Central memory CD8-positive, alpha-beta T cell (primary cell): ENCODE measurements around the gene LUZP2.

Experiments
- ATAC-seq: fragments of 150-1000 bp; cut with Tn5 transposase; replicated peaks from 2 replicates; pipeline ENCODE4 v1.10.0; 2022; ENCODE audit warnings: mild to moderate bottlenecking, moderate FRiP score, moderate number of reproducible peaks; ENCODE audit not compliant: poor library complexity, severe bottlenecking; ENCODE audit errors: extremely low read depth
- DNase-seq, 2 donors: peaks; one replicate each; pipeline ENCODE4 v3.0.0; 2021; ENCODE audit warnings: low spot score in 2 of 2
- H3K27ac Mint-ChIP-seq: one replicate; pipeline ENCODE4 v1.8.0; 2022; ENCODE audit warnings: low read depth, mild to moderate bottlenecking, moderate library complexity, mixed read lengths
- H3K27me3 Mint-ChIP-seq: one replicate; pipeline ENCODE4 v1.8.0; 2022; ENCODE audit warnings: mixed read lengths
- H3K36me3 Mint-ChIP-seq: one replicate; pipeline ENCODE4 v1.8.0; 2022; ENCODE audit warnings: mild to moderate bottlenecking, moderate library complexity, mixed read lengths; ENCODE audit not compliant: insufficient read depth
- H3K4me1 Mint-ChIP-seq: one replicate; pipeline ENCODE4 v1.8.0; 2022; ENCODE audit warnings: mixed read lengths
- H3K4me3 Mint-ChIP-seq: one replicate; pipeline ENCODE4 v1.8.0; 2022; ENCODE audit warnings: mild to moderate bottlenecking, moderate library complexity, mixed read lengths
- H3K9me3 Mint-ChIP-seq: one replicate; pipeline ENCODE4 v1.8.0; 2022; ENCODE audit warnings: mixed read lengths

The LUZP2 gene

GRCh38 chr11:24574461-24574860 lies 77.6 kb downstream of the LUZP2 start:
- DNase-seq (no peak), ATAC-seq (no peak)
- no peak overlapping the region for H3K27ac Mint-ChIP-seq
- no peaks in the 10 kb centered on the region for H3K4me1 Mint-ChIP-seq
- peaks cover 1% of the 10 kb centered on the region for H3K36me3 Mint-ChIP-seq
- no peak overlapping the region for H3K4me3 Mint-ChIP-seq
- H3K9me3 Mint-ChIP-seq = peaks cover 20% of the 10 kb centered on the region
- no peaks in the 10 kb centered on the region for H3K27me3 Mint-ChIP-seq

- Mint-ChIP-seq H3K27ac (no peak overlapping the region), H3K4me3 (no peak overlapping the region), H3K9me3 (peaks cover 20% of the 10 kb centered on the region), H3K27me3 (no peaks in the 10 kb centered on the region), H3K36me3 (peaks cover 1% of the 10 kb centered on the region), H3K4me1 (no peaks in the 10 kb centered on the region)
- no peak for ATAC-seq
- DNase-seq = no peak
Observed at GRCh38 chr11:24575392-24575791, 78.5 kb downstream of the LUZP2 start.

GRCh38 chr11:24585192-24585591 lies 88.3 kb downstream of the LUZP2 start:
- ATAC-seq (no peak), DNase-seq (no peak)
- no peaks in the 10 kb centered on the region for H3K36me3 Mint-ChIP-seq
- no peaks in the 10 kb centered on the region for H3K4me1 Mint-ChIP-seq
- no peak overlapping the region for H3K4me3 Mint-ChIP-seq
- no peak overlapping the region for H3K27ac Mint-ChIP-seq
- peaks cover 10% of the 10 kb centered on the region for H3K9me3 Mint-ChIP-seq
- H3K27me3 Mint-ChIP-seq = no peaks in the 10 kb centered on the region

- DNase-seq (no peak), ATAC-seq (no peak)
- H3K27me3 Mint-ChIP-seq = no peaks in the 10 kb centered on the region
- H3K4me3 Mint-ChIP-seq = no peak overlapping the region
- no peaks in the 10 kb centered on the region for H3K4me1 Mint-ChIP-seq
- peaks cover 10% of the 10 kb centered on the region for H3K9me3 Mint-ChIP-seq
- no peaks in the 10 kb centered on the region for H3K36me3 Mint-ChIP-seq
- no peak overlapping the region for H3K27ac Mint-ChIP-seq
Observed at GRCh38 chr11:24587635-24588034, 90.8 kb downstream of the LUZP2 start.

GRCh38 chr11:24588081-24588480 lies 91.2 kb downstream of the LUZP2 start:
- no peak for DNase-seq
- Mint-ChIP-seq H3K9me3 (peaks cover 10% of the 10 kb centered on the region), H3K36me3 (no peaks in the 10 kb centered on the region), H3K4me1 (no peaks in the 10 kb centered on the region), H3K4me3 (no peak overlapping the region), H3K27ac (no peak overlapping the region), H3K27me3 (no peaks in the 10 kb centered on the region)
- ATAC-seq = no peak

GRCh38 chr11:24589064-24589463 lies 92.2 kb downstream of the LUZP2 start:
- H3K27ac Mint-ChIP-seq = no peak overlapping the region
- peaks cover 5% of the 10 kb centered on the region for H3K9me3 Mint-ChIP-seq
- no peaks in the 10 kb centered on the region for H3K4me1 Mint-ChIP-seq
- H3K36me3 Mint-ChIP-seq = no peaks in the 10 kb centered on the region
- no peak for ATAC-seq
- H3K4me3 Mint-ChIP-seq = no peak overlapping the region
- no peak for DNase-seq
- no peaks in the 10 kb centered on the region for H3K27me3 Mint-ChIP-seq

- Mint-ChIP-seq H3K4me3 (no peak overlapping the region), H3K9me3 (peaks cover 5% of the 10 kb centered on the region)
- no peak for ATAC-seq
Observed at GRCh38 chr11:24591283-24591682, 94.4 kb downstream of the LUZP2 start.

GRCh38 chr11:24592360-24592759 lies 95.5 kb downstream of the LUZP2 start:
- no peaks in the 10 kb centered on the region for H3K4me1 Mint-ChIP-seq
- DNase-seq = no peak
- H3K27me3 Mint-ChIP-seq = no peaks in the 10 kb centered on the region
- H3K27ac Mint-ChIP-seq = no peak overlapping the region
- H3K36me3 Mint-ChIP-seq = no peaks in the 10 kb centered on the region
- H3K9me3 Mint-ChIP-seq = peaks cover 5% of the 10 kb centered on the region
- no peak overlapping the region for H3K4me3 Mint-ChIP-seq
- no peak for ATAC-seq

More at GRCh38 chr11:24591283-24591682, 94.4 kb downstream of the LUZP2 start:
- H3K36me3 Mint-ChIP-seq = no peaks in the 10 kb centered on the region
- no peak for DNase-seq
- no peak overlapping the region for H3K27ac Mint-ChIP-seq
- no peaks in the 10 kb centered on the region for H3K4me1 Mint-ChIP-seq
- H3K27me3 Mint-ChIP-seq = no peaks in the 10 kb centered on the region

- H3K9me3 Mint-ChIP-seq = peaks cover 5% of the 10 kb centered on the region
- no peak for DNase-seq
- H3K27me3 Mint-ChIP-seq = no peaks in the 10 kb centered on the region
- H3K4me3 Mint-ChIP-seq = no peak overlapping the region
- no peak for ATAC-seq
- H3K36me3 Mint-ChIP-seq = no peaks in the 10 kb centered on the region
- no peaks in the 10 kb centered on the region for H3K4me1 Mint-ChIP-seq
- no peak overlapping the region for H3K27ac Mint-ChIP-seq
Observed at GRCh38 chr11:24593332-24593731, 96.5 kb downstream of the LUZP2 start.

- Mint-ChIP-seq H3K9me3 (peaks cover 4% of the 10 kb centered on the region), H3K36me3 (no peaks in the 10 kb centered on the region), H3K4me1 (no peaks in the 10 kb centered on the region), H3K4me3 (no peak overlapping the region), H3K27me3 (no peaks in the 10 kb centered on the region), H3K27ac (no peak overlapping the region)
- DNase-seq (no peak), ATAC-seq (no peak)
Observed at GRCh38 chr11:24594401-24594800, 97.5 kb downstream of the LUZP2 start.

- Mint-ChIP-seq H3K36me3 (no peaks in the 10 kb centered on the region), H3K9me3 (peaks cover 11% of the 10 kb centered on the region), H3K27ac (no peak overlapping the region), H3K4me3 (no peak overlapping the region), H3K27me3 (no peaks in the 10 kb centered on the region), H3K4me1 (no peaks in the 10 kb centered on the region)
- DNase-seq (no peak), ATAC-seq (no peak)
Observed at GRCh38 chr11:24598641-24599040, 101.8 kb downstream of the LUZP2 start.

- Mint-ChIP-seq H3K9me3 (peaks cover 13% of the 10 kb centered on the region), H3K27ac (no peak overlapping the region), H3K4me1 (no peaks in the 10 kb centered on the region), H3K36me3 (no peaks in the 10 kb centered on the region), H3K27me3 (no peaks in the 10 kb centered on the region), H3K4me3 (no peak overlapping the region)
- DNase-seq (no peak), ATAC-seq (no peak)
Observed at GRCh38 chr11:24609192-24610119, 112.6 kb downstream of the LUZP2 start.

- H3K4me1 Mint-ChIP-seq = no peaks in the 10 kb centered on the region
- no peaks in the 10 kb centered on the region for H3K27me3 Mint-ChIP-seq
- DNase-seq (no peak), ATAC-seq (no peak)
- H3K36me3 Mint-ChIP-seq = no peaks in the 10 kb centered on the region
- no peak overlapping the region for H3K4me3 Mint-ChIP-seq
- H3K9me3 Mint-ChIP-seq = peaks cover 29% of the 10 kb centered on the region
- no peak overlapping the region for H3K27ac Mint-ChIP-seq
Observed at GRCh38 chr11:24615451-24616160, 118.8 kb downstream of the LUZP2 start.
